ENCODE results near the gene KANK3.
"Not testable (repeated sequence)": the region's sequence is repeated elsewhere in the genome, so short reads cannot be mapped to it uniquely, and the experiment has no call there.

The KANK3 gene

DNA sequence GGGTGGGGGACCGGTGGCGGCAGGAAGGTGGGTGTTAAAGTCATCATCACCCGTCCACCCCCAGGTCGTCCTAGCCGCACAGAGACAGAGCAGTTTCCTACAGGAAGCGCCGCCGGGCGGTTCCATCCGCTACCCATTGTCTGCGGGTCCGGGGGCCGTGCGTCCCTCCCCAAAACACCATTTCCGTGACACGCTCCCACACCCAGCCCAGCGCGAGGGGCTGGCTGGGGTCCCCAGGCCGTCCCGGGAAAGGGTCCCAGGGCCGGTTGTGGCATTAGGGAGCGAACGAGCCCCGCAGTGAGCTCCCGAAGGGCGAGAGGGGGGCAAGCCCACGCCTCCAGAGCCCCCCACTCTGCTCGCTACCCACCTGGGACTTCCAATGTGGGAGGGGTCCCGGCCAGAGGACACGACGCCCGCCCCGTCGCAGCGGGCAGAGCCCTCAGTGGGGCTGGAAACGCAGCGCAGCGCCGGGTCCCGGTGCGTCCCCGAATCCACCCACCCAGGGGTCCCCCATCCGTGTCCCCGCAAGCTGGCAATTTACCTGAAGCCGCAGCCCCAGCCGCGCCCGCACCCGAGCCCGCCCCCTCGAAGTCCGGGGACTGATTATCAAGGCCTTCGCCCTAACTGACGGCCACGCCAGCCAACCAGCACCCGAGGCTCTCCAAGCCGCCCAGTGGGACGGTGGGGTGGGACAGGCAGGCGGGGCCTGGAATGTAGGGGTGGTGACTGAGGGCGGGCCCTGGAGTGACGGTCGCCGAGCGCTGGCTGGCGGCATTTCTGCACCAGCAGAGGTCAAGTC, at the start of gene KANK3:
Gene KANK3, minus strand, starts transcription at position 579 of the 799 bp plus-strand sequence. CDS start 5,434 bp downstream, outside the sequence.
- DNase-seq (ENCODE audit: low read depth in 2 of 2) = peak; percentile 85 to 88

DNA sequence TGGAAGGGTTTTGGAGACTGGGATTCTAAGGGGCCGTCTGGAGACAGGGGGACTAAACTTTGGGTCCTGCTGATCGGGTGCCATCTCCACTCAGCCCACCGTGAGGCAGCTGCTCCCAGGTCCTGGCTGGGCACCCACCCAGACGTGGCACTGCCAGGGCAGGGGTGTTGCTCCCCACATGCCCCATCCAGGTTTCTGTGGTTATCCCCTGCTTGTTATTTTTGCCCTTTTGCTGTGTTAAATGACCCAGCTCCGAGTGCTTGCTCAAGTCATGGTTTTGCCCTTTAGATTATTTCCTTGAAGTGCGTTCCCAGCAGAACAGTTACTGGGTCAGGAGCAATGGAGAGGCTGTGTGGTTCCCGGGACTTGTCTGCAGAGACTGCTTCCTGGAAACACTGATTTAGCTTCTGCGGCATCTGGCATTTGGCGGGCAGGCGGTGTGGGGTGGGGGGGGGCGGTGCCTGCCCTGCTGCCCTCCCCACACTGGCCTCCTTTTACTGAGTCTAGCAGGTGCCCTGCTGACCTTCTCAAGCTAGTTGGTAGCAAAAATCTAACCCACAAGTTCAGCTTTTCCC, 49.0 kb upstream of the KANK3 start:
- no peak for DNase-seq (ENCODE audit: low read depth in 2 of 2)

DNA sequence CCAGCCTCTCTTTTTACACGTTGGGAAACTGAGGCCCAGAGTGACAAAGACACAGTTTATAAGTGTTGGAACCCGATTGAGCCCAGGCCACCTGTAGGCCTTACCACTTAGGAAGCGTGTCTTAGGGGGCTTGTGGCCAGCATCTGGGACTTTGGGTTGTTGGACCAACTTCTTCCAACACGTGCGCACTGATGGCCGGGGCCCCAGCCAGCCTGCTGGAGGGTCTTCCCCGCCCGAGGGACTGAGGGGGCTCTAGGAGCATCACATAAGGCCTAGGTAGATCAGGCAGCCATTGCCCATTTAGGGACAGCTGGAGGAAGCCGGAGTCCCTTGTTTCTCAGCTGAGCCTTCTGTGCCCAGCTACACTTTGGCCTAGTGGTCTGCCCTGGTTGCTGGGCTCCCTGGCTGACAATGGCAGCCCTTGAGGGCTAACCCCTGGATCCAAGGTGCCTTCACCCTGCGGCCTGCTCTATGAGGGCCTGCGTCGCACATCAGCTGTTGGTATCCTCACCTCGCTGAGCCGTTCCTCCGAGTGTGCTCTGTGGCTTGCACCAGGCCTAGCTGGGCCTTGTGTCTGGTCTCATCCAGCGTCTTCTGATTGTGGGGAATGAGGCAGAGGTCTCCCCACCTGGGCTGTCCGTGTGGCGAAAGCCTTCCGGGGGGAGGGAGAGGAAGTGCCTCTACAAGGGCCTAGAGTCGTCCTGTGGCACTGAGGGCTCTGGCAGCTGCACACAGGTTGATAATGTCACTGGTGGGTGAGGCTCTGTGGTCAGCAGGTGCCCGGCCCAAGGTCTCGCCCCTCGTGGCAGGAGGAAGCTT, 48.3 kb upstream of the KANK3 start:
- no peak for DNase-seq (ENCODE audit: low read depth in 2 of 2)

DNA sequence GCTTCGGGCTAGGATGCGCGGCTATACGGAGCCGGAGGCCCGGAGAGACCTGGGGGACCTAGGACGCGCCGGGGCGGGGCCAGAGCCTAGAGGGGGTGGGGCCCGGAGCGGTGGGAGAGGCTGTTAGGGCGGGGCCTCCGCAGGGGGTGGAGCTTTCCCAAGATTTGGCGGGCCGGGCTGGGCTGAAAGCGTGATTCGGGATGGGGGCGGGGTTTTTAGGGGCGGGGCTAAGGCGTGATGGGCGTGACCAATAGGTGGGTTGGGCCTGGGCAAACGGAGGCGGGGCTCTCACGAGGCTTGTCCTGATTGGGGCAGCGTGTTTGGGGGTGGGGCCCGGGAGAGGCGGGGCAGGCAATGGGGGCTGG, 47.5 kb upstream of the KANK3 start:
- peak; percentile 74 to 78 for DNase-seq (ENCODE audit: low read depth in 2 of 2)

DNA sequence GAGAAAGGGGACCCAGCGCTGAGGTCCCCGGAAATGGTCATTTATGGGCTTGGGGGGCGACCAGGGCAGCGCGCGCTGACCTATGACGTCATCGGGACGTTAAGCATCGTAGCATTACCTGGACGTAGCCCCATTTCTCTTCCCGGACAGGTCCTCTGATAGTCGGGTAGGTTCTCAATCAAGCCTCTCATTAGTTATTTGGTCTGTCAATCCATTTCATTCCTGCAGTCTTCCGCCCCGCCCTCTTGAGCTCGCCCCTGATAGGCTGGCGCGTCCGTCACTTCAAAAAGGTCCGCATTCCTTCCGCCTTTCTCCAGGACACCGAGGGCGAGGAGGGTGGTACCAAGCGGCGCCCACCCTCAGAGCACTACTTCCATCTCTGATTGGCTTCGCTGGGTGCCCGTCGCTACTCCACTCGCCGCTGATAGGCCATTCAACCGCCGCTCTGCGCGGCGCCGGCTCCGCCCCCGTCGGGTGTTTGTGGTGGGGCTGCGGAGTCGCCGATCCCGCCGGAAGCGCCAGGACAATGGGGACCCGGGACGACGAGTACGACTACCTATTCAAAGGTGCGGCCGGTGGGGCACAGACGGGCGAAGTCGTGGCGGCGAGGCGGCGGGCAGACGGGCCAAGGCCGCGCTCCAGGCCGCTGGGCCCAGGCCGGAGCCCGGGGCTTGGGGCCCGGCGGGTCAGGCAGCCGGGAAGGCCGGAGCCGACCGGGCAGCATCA, 47.0 kb upstream of the KANK3 start, which contains the start of gene RAB11B:
Gene RAB11B, plus strand, starts transcription at position 470 of the 726 bp plus-strand sequence. Its CDS starts 57 bp downstream, at position 527.
- DNase-seq (ENCODE audit: low read depth in 2 of 2) = peak; percentile 94 to 98

- DNase-seq (ENCODE audit: low read depth in 2 of 2) = no peak
Measured at GRCh38 chr19:8388612-8388958, 45.5 kb upstream of the KANK3 start.

GRCh38 chr19:8387688-8388611, 44.9 kb upstream of the KANK3 start:
- no peak for DNase-seq (ENCODE audit: low read depth in 2 of 2)

DNA sequence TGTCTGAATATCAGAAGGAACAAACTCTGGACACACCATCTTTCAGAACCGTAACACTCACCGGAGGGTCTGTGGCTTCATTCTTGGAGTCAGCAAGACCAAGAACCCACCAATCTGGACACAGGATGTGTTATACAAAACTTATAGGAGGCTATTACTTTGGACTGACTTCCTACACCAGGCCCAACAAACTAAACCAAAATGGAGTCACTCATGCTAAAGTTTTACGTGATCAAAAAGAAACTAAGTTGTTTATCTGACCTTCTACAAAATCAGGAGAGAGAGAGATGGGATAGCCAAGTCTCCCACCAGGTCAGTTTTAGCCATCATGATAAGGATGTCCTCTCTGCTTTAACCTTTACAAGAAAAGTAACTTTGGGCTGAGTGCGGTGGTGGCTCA, 43.9 kb upstream of the KANK3 start:
- no peak for DNase-seq (ENCODE audit: low read depth in 2 of 2)

- DNase-seq (ENCODE audit: low read depth in 2 of 2) = not testable (repeated sequence)
Measured at GRCh38 chr19:8386419-8386818, 43.4 kb upstream of the KANK3 start.

GRCh38 chr19:8385566-8385965, 42.5 kb upstream of the KANK3 start:
- DNase-seq (ENCODE audit: low read depth in 2 of 2) = not testable (repeated sequence)

GRCh38 chr19:8385103-8385502, 42.0 kb upstream of the KANK3 start:
- not testable (repeated sequence) for DNase-seq (ENCODE audit: low read depth in 2 of 2)

DNA sequence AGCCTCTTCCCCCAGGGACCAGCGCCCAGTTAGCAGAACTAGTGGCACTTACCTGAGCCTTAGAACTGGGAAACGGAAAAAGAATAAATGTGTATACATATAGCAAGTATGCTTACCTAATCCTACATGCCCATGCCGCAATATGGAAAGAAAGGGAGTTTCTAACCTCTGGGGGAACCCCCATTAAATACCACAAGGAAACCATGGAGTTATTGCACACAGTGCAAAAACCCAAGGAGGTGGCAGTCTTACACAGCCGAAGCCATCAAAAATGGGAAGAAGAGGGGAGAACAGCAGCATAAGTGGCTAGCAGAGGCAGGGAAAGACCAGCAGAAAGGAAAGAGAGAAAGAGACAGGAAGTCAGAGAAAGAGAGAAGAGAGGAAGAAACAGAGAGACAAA, 41.5 kb upstream of the KANK3 start:
- DNase-seq (ENCODE audit: low read depth in 2 of 2) = not testable (repeated sequence)

GRCh38 chr19:8379156-8379891, 36.3 kb upstream of the KANK3 start:
- not testable (repeated sequence) for DNase-seq (ENCODE audit: low read depth in 2 of 2)

DNA sequence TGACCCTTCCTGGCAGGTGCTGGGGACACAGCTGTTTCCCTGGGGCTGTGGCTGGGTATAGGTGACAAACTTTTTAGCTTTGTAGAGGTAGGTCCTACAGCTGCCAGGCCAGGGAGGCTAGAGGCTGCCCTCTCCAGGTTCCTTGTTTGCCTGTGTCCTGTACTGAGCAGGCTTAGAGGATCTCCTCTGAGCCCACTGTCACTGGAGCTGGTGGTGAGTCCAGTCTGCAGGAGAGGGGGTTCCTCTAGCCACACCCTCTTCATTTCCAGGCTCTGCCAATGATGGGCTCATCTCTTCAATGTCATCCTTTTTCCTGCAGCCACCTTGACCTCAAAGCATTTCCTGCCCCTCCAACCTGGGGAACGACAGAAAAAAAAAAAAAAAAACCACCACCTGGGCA, 34.5 kb upstream of the KANK3 start:
- no peak for DNase-seq (ENCODE audit: low read depth in 2 of 2)

- not testable (repeated sequence) for DNase-seq (ENCODE audit: low read depth in 2 of 2)
Measured at GRCh38 chr19:8376373-8376974, 33.4 kb upstream of the KANK3 start.

- DNase-seq (ENCODE audit: low read depth in 2 of 2) = not testable (repeated sequence)
Measured at GRCh38 chr19:8375766-8376165, 32.7 kb upstream of the KANK3 start.

GRCh38 chr19:8373867-8374813, 31.1 kb upstream of the KANK3 start:
- DNase-seq (ENCODE audit: low read depth in 2 of 2) = no peak

DNA sequence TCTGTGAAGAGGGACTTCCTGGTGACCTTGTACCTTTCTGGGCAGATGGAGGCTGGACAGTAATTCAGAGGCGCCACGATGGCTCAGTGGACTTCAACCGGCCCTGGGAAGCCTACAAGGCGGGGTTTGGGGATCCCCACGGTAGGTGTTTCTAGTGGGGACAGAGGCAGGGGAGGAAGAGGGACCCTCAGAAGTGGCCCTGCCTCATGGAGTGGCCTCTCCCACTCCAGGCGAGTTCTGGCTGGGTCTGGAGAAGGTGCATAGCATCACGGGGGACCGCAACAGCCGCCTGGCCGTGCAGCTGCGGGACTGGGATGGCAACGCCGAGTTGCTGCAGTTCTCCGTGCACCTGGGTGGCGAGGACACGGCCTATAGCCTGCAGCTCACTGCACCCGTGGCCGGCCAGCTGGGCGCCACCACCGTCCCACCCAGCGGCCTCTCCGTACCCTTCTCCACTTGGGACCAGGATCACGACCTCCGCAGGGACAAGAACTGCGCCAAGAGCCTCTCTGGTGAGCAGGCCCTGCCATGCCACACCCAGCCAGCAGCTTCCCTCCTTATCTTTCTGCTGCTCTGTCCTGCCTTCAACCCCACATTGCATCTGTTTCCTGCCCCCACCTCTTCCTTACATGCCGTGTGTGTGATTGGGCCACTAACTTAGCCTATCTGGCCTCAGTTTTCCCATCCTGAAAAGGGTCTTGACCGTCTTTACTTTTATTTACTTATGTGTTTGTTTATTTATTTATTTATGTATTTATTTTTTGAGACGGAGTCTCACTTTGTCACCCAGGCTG, 28.1 kb upstream of the KANK3 start:
- DNase-seq (ENCODE audit: low read depth in 2 of 2) = no peak
